ENCODE results near the gene CNNM1.

- TF ChIP-seq CTCF (IDR thresholded peaks at IDR 0.05) (no peak), POLR2A (IDR thresholded peaks at IDR 0.05) (no peak)
Measured at GRCh38 chr10:99438890-99439289, 109.7 kb downstream of the CNNM1 start.

All from lower leg skin (tissue), 3 donors.